Lower leg skin (tissue), 3 donors: ENCODE results near the gene POLD3.

ENCODE experiments used
- POLR2A ChIP-seq, 2 donors: fragments of 450-650 bp; IDR thresholded peaks; one replicate each; pipeline ENCODE4 v1.6.1; 2016 to 2017; ENCODE audit warnings: antibody characterized with exemption in 2 of 2, mild to moderate bottlenecking in 1 of 2, moderate library complexity in 1 of 2
- TF ChIP-seq, protein P1 (sequence below), 3 donors: fragments of 450-650 bp; IDR thresholded peaks; one replicate each; pipeline ENCODE4 v1.5.1; 2016; ENCODE audit warnings: antibody characterized with exemption in 3 of 3, mild to moderate bottlenecking in 3 of 3, moderate library complexity in 2 of 3

DNA sequence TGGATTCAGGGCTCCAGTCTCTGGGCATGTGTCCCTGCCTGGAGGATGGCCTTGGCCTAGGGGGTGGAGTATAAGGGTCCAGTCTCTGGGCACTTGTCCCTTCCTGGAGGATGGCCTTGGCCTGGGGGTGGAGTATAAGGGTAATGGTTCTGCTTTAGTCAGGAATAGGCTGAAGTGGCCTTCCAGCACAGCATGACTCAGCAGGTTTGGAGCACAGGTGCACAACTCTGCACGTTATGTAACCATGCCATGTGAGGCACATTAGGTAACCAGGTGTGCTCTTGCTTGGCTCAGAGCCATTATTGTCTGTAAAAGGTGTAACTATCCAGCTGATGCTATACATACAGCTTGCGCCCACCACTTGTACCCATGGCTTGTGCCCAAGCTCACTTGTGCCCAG, 48.4 kb upstream of the POLD3 start:
- TF ChIP-seq, protein P1, sequence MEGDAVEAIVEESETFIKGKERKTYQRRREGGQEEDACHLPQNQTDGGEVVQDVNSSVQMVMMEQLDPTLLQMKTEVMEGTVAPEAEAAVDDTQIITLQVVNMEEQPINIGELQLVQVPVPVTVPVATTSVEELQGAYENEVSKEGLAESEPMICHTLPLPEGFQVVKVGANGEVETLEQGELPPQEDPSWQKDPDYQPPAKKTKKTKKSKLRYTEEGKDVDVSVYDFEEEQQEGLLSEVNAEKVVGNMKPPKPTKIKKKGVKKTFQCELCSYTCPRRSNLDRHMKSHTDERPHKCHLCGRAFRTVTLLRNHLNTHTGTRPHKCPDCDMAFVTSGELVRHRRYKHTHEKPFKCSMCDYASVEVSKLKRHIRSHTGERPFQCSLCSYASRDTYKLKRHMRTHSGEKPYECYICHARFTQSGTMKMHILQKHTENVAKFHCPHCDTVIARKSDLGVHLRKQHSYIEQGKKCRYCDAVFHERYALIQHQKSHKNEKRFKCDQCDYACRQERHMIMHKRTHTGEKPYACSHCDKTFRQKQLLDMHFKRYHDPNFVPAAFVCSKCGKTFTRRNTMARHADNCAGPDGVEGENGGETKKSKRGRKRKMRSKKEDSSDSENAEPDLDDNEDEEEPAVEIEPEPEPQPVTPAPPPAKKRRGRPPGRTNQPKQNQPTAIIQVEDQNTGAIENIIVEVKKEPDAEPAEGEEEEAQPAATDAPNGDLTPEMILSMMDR (IDR thresholded peaks at IDR 0.05), result no peak
- no peak for TF ChIP-seq POLR2A (IDR thresholded peaks at IDR 0.05)
